Cardiac muscle cell (in vitro differentiated cells and primary cell): Measurements from ENCODE around the gene PHF21B. TPM values are rescaled to one million over a fixed set of nuclear protein-coding genes. Genes with fewer than 3 reads are reported as not detected.

Experiments used
- DNase-seq, 2 donors: peaks; one replicate each; pipeline versions ENCODE4 v3.0.0 to v3.0.0-alpha.2; 2010 to 2017; ENCODE audit warnings: low read depth in 1 of 2, low spot score in 1 of 2
- H3K27ac ChIP-seq: fragments of 200-600 bp; sonication (generic); 2 replicates; pipeline ENCODE4 v1.5.1; 2016
- H3K27me3 ChIP-seq: fragments of 200-600 bp; sonication (generic); 2 replicates; pipeline ENCODE4 v1.6.0; 2016; ENCODE audit warnings: control low read depth
- H3K36me3 ChIP-seq: fragments of 200-600 bp; sonication (generic); 2 replicates; pipeline ENCODE4 v1.5.1; 2016; ENCODE audit warnings: control low read depth
- H3K4me1 ChIP-seq: fragments of 200-600 bp; sonication (generic); 2 replicates; pipeline ENCODE4 v1.8.1; 2017; ENCODE audit warnings: low read depth, mild to moderate bottlenecking, mixed run types
- H3K4me3 ChIP-seq: fragments of 200-600 bp; sonication (generic); 2 replicates; pipeline ENCODE4 v1.5.1; 2016; ENCODE audit warnings: mild to moderate bottlenecking
- H3K9me3 ChIP-seq: fragments of 200-600 bp; sonication (generic); 2 replicates; pipeline ENCODE4 v1.5.1; 2017; ENCODE audit warnings: low read depth, mild to moderate bottlenecking, control low read depth
- polyA plus RNA-seq: library from polyadenylated mRNA; unstranded; fragments of >200 nt; fragmentation: Nextera tagmentation; extraction: Ambion mirVana; gene quantifications from 2 replicates; pipeline ENCODE4 v1.2.1, GENCODE V29; 2016
- total RNA-seq: library from RNA; depleted of rRNA; stranded (reverse); fragments of >200 nt; gene quantifications from 2 replicates; pipeline ENCODE4 v1.2.3, GENCODE V29; 2016
- TF ChIP-seq, protein P1 (sequence below): IDR thresholded peaks from 2 replicates; pipeline ENCODE4 v1.5.1; 2012; ENCODE audit warnings: low read depth, mild to moderate bottlenecking, low read length

The PHF21B gene
- total and polyA plus RNA-seq, 2 experiments from 2014 or later, result 3.0 to 7.2 TPM

DNA sequence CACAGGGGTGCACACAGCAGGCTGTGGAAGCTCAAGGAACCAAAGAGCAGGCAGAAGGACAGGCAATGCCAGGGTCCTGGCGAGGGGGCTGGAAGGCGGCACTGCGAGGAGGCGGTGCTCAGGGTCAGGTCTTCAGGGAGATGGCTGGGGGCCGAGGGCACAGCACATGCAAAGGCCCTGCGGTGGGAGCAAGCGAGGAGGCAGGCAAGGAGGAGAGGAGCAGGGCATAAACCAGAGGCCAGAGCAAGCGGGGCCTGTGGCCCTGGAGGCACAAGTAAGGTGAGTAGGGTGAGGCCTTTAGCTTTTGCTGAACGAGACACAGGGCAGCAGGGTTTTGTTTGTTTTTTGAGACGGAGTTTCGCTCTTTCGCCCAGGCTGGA lies 130.5 kb downstream of the PHF21B start:
- no peak overlapping the region for H3K4me3 ChIP-seq
- DNase-seq, result no peak
- TF ChIP-seq, protein P1, sequence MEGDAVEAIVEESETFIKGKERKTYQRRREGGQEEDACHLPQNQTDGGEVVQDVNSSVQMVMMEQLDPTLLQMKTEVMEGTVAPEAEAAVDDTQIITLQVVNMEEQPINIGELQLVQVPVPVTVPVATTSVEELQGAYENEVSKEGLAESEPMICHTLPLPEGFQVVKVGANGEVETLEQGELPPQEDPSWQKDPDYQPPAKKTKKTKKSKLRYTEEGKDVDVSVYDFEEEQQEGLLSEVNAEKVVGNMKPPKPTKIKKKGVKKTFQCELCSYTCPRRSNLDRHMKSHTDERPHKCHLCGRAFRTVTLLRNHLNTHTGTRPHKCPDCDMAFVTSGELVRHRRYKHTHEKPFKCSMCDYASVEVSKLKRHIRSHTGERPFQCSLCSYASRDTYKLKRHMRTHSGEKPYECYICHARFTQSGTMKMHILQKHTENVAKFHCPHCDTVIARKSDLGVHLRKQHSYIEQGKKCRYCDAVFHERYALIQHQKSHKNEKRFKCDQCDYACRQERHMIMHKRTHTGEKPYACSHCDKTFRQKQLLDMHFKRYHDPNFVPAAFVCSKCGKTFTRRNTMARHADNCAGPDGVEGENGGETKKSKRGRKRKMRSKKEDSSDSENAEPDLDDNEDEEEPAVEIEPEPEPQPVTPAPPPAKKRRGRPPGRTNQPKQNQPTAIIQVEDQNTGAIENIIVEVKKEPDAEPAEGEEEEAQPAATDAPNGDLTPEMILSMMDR, result no peak
- H3K27ac ChIP-seq, result no peak overlapping the region
- H3K9me3 ChIP-seq, result no peaks in the 10 kb centered on the region
- H3K36me3 ChIP-seq, result no peaks in the 10 kb centered on the region
- H3K27me3 ChIP-seq, result no peaks in the 10 kb centered on the region
- no peaks in the 10 kb centered on the region for H3K4me1 ChIP-seq

DNA sequence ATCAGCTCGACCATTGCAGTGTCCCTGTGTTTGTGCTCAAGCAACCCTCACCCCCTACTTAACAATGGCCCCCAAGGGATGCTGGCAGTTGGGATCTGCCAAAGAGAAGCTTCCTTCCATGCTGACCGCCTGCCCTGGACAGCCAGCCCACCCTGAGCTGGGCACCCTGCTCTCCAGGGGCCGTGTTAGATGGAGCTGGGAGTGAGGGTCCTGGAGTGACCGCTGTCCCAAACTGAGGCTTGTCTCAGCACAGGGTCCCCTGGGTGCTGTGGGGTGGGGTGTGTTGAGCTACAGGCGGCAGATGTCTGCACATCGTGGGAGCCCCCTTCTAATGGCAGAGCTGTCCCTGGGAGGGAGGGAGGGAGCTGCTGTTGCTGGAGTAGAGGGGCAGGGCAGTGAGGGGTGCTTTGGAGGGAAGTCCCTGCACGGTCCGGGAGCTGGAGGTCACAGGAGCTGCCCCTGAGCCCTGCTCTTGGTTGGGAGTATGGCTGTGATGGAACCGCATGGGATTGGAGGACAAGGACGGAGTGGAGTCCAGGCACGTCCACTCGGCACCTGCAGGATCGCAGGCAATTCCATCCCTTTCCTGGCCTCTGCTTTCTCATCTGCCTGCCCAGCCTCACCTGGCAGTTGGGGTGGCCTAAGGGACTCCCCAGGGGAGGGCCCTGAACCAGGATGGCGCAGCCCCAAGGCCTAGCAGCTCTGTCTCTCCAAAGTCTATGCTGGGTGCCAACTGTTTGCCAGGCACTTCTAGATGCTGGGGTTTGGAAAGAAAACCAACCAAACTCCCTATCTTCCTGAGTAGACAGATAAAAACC lies 131.1 kb downstream of the PHF21B start:
- TF ChIP-seq, protein P1, result no peak

GRCh38 chr22:44876921-44877320 lies 132.9 kb downstream of the PHF21B start:
- H3K4me3 ChIP-seq, result no peak overlapping the region
- no peaks in the 10 kb centered on the region for H3K4me1 ChIP-seq
- TF ChIP-seq, protein P1, result no peak
- no peaks in the 10 kb centered on the region for H3K27me3 ChIP-seq
- no peaks in the 10 kb centered on the region for H3K36me3 ChIP-seq
- H3K9me3 ChIP-seq, result no peaks in the 10 kb centered on the region
- no peak overlapping the region for H3K27ac ChIP-seq
- DNase-seq, result no peak

More for the DNA sequence above, 131.1 kb downstream of the PHF21B start:
- H3K9me3 ChIP-seq, result no peaks in the 10 kb centered on the region
- no peaks in the 10 kb centered on the region for H3K4me1 ChIP-seq
- H3K27me3 ChIP-seq, result no peaks in the 10 kb centered on the region
- H3K27ac ChIP-seq, result no peak overlapping the region
- no peak overlapping the region for H3K4me3 ChIP-seq
- no peaks in the 10 kb centered on the region for H3K36me3 ChIP-seq
- DNase-seq, result no peak

- TF ChIP-seq, protein P1, result no peak
- H3K27me3 ChIP-seq, result no peaks in the 10 kb centered on the region
- no peaks in the 10 kb centered on the region for H3K36me3 ChIP-seq
- no peaks in the 10 kb centered on the region for H3K9me3 ChIP-seq
- H3K4me1 ChIP-seq, result no peaks in the 10 kb centered on the region
- H3K27ac ChIP-seq, result no peak overlapping the region
- DNase-seq, result no peak
- no peak overlapping the region for H3K4me3 ChIP-seq
Observed at GRCh38 chr22:44871782-44872181, 138.0 kb downstream of the PHF21B start.

GRCh38 chr22:44870021-44870420 lies 139.8 kb downstream of the PHF21B start:
- TF ChIP-seq, protein P1, result no peak
- H3K4me1 ChIP-seq, result no peaks in the 10 kb centered on the region
- H3K27me3 ChIP-seq, result no peaks in the 10 kb centered on the region
- DNase-seq, result peak; percentile 12 to 38
- H3K27ac ChIP-seq, result peak overlapping the region; percentile 43
- H3K36me3 ChIP-seq, result no peaks in the 10 kb centered on the region
- no peaks in the 10 kb centered on the region for H3K9me3 ChIP-seq
- no peak overlapping the region for H3K4me3 ChIP-seq
